SIG-M5 treated with dmso at 0.1 percent for 504 hours (cell line): ENCODE measurements around the gene COX7A1.

ENCODE experiments used
- DNase-seq: peaks from one replicate; lab custom pipeline; 2025; ENCODE audit not compliant: unreplicated experiment; lab: John Stamatoyannopoulos, UW

The COX7A1 gene

DNA sequence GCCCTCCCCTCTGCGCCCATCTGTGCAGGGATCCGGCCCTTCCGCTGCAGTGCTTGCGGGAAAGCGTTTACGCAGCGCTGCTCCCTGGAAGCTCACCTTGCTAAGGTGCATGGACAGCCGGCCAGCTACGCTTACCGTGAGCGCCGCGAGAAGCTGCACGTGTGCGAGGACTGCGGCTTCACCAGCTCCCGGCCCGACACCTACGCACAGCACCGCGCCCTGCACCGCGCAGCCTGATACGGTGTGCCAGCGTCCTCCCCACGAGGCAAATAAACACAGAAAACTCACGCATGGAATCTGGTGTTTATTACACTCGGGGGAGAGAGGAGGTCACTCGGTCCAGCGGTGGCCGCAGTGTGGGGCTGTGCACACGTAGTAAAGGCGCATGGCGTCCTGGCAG lies 38.8 kb downstream of the COX7A1 start:
- no peak for DNase-seq

DNA sequence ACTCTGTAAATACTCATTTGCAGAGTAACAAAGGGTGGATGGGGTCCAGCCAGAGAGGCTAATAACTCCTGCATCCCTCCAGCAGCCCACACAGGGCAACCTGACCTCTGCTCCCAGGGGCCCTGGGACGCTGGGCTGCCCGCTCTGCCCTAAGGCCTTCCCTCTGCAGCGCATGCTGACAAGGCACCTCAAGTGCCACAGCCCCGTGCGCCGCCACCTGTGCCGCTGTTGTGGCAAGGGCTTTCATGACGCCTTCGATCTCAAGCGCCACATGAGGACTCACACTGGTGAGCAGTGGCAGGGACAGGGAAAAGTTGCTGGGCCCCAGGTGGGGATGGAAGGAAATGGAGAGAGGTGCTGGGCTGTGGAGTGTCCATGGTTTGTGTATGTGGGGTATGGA lies 39.6 kb downstream of the COX7A1 start:
- DNase-seq, result no peak

DNA sequence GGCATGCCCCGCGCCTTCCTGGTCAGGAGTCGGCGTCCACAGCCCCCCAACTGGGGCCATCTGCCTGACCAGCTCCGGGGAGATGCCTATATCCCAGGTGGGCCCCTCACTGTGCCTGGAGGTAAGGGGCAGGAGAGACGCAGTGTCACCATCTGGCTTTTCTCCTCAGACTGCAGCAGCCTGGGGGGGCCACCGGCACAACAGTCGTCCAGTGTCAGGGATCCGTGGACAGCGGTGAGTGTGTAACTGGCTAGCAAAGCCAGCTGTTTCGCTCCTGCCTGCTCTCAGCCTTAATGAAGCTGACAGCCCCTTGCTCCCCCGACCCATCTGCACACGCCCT lies 41.1 kb downstream of the COX7A1 start:
- no peak for DNase-seq

DNA sequence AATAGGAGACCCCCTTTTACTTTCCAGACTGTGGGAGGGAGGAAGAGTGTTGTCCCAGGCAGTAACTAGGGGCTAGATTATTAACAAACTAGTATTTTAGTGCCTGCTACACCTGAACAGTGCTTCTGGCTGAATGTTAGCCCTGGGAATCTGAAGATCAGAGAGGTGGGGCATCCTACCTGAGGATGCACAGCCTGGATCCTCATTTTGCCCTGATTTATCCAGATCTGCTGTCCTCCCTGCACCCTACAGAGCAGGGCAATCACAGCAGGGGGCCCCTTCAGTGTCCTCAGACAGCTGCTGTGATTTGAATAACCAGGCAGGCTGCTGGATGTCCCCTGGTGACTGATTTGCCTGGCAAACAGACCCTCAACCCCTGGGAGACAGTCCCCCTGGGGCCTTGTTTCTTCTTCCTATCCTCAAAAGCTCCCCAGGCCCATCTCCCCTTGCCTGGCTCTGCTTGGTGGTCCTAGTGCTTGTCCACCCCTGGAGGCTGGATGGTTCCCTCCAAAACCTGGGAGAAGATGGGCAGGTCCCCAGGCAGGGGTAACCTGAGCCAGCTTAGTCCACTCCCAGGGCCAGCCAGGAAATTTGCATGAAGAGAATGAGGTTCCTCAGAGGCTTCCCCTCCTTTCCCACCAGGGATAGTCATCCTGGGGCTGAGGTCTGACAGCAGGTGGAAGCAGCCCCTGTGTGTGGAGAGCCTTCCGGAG lies 41.6 kb downstream of the COX7A1 start, which contains the start of gene OVOL3:
Gene OVOL3, plus strand, starts transcription at position 657 of the 713 bp plus-strand sequence. CDS start 60 bp downstream, outside the sequence.
- DNase-seq, result no peak

DNA sequence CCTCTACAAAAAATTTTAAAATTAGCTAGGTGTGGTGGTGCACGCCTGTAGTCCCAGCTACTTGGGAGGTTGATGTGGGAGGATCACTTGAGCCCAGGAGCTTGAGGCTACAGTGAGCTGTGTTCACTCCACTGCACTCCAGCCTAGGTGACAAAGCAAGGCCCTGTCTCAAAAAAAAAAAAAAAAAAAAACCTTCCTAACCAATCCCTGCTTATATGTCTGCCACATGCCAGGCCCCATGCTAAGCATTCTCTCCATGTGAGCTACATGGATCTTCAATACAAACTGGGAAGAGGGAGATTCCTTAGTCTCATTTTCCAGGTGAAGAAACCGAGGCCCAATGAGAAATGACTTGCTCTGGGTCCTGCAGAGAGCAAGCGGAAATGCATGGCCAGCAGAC lies 43.6 kb downstream of the COX7A1 start:
- no peak for DNase-seq

DNA sequence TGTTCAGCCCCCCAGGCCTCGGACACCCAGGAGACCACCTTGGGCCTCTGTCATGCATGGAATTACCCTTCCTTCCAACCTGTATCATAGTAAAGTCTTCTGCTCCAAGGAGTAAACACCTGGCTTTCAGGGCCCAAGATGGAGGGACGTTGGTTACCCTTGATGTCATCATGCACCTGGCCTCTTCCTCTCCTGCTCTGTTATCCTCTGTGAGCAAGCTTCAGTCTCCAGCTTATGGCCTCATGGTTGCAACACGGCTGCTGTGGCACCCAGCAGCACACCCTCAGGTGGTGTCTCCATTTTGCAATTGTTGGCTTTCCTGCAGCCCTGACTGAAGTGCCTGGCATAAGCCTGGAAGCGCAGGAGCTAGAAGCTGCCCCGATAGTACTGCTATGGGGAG lies 45.3 kb downstream of the COX7A1 start:
- no peak for DNase-seq

DNA sequence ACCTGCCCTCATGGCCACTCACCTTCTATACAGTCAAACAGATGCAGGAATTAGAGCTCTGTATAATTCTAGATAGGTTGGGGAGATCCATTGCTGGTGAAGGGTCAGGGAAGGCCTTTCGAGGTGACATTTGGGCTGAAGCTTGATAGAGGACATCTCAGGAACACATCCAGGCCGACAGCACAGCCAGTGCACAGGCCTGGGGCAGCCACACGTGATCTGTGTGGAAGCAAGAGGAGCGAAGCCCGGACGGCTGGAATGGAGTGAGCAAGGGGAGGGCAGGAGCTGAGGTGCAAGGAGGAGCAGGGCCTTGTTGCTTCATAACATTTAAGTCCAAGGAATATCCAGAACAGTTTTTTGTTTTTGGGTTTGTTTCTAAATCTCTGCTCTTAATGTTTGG lies 45.8 kb downstream of the COX7A1 start:
- no peak for DNase-seq

DNA sequence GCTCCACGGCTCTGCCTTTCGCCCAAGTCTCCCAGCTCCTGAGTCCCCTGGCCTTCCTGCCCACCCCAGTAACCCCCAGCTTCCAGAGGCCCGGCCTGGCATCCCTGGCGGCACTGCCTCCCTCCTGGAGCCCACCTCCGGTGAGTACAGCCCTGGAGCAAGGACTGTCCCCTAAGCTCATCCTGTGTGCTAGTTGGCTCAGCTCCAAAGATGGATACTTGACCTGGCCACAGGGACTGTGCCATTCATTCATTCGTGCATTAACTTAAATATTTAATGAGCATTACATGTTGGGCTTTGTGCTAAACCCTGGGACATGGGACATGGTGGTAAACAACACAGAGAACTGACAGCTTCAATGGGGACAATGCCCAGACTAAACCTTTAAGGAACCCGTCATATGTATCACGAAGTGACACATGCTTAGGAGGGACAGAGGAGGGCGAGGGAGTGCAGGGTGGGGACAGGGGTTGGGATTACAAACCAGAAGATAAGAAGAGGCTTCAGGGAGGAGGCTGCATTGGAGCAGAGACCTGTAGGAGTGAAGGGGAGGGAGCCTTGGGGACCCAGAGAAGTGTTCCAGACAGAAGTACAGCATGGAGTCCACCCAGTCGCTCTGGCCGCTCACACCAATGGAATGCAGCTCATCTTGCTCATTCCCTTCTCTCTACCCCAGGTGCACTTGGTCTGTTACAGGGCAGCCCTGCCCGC lies 48.2 kb downstream of the COX7A1 start:
- no peak for DNase-seq

DNA sequence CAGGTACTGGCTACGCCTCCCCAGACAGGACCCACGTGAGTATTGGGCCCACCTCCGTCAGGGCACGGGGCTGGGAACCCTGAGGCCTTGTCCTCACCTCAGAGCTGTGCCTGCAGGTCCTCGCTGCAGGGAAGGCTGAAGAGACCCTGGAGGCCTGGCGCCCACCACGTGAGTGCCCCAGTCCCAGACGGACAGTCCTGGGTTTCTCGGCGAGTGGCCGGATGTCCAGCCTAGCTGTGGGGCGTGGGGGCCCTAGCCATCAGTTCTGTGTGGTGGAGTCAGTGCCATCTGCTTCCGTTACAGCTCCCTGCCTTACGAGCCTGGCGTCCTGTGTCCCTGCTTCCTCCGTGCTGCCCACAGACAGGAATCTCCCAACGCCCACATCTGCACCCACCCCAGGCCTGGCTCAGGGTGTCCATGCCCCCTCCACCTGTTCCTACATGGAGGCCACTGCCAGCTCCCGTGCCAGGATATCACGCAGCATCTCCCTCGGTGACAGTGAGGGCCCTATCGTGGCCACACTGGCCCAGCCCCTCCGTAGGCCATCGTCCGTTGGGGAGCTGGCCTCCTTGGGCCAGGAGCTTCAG lies 49.1 kb downstream of the COX7A1 start:
- DNase-seq, result no peak

DNA sequence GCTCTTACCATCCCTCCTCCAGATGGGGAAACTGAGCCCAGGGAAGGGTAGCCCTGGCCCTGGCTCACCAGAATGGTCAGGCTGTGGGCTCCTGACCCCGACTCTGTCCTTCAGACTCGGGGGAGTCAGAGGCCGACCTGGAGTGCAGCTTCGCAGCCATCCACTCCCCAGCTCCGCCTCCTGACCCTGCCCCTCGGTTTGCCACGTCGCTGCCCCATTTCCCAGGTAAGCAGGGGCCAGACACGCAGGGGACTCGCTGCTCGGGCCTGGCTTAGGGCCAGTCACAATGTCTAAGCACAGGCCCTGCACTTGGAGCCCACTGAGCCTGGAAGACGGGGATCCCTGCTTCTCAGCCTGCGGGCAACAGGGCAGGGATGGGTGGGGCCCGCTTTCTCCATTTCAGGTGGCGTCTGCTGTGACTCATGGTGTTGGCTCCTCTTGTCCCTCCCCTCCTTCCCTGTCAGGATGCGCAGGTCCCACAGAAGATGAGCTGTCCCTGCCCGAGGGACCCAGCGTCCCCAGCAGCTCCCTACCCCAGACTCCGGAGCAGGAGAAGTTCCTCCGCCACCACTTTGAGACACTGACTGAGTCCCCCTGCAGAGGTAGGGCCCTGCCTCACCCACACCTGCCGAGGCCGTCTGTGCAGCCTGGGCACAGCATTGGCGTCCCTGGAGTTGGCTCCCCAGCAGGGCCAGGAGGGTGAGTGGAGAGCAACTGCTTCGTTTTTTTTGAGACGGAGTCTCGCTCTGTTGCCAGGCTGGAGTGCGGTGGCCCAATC lies 50.5 kb downstream of the COX7A1 start:
- DNase-seq, result no peak
